ENCODE data around the gene EID1. TPM values are rescaled to one million over a fixed set of nuclear protein-coding genes. Genes with fewer than 3 reads are reported as not detected.
A peak's percentile ranks its signal among the peaks of the same experiment; 100 is the strongest.

Gene EID1
- total and polyA plus RNA-seq, 9 of the 15 experiments (the other 6 are each of a cell fraction or from before 2014, with no cell fraction given) = 46.5 to 211 (median 143) TPM

- peak; percentile 96 for TF ChIP-seq MGA (IDR thresholded peaks at IDR 0.05)
- TF ChIP-seq ZNF584 (CRISPR knock-in tag; IDR thresholded peaks at IDR 0.05; ENCODE audit: low read depth) = no peak
- no peak for TF ChIP-seq RBM34 (IDR thresholded peaks at IDR 0.05; ENCODE audit: borderline replicate concordance, insufficient read depth, low read length)
- peak; percentile 78 for TF ChIP-seq CXXC5 (CRISPR knock-in tag; IDR thresholded peaks at IDR 0.05)
- no peak for TF ChIP-seq CHD2 (IDR thresholded peaks at IDR 0.05; ENCODE audit: low read depth, low read length)
- no peak for TF ChIP-seq PTRF (tag; IDR thresholded peaks at IDR 0.05)
- TF ChIP-seq HNRNPUL1 (IDR thresholded peaks at IDR 0.05; ENCODE audit: low read length) = no peak
- TF ChIP-seq DACH1 (IDR thresholded peaks at IDR 0.05; ENCODE audit: partially characterized antibody) = peak; percentile 50
- TF ChIP-seq ZNF124 (CRISPR knock-in tag; IDR thresholded peaks at IDR 0.05) = no peak
- TF ChIP-seq BRD4 (IDR thresholded peaks at IDR 0.05) = peak; percentile 52; the same call in 1 of the 2 replicates
- TF ChIP-seq MIER1 (IDR thresholded peaks at IDR 0.05; ENCODE audit: low read depth) = no peak
- TF ChIP-seq FOXJ3 (CRISPR knock-in tag; IDR thresholded peaks at IDR 0.05) = no peak
- no peak for TF ChIP-seq ELK1 (CRISPR knock-in tag; IDR thresholded peaks at IDR 0.05)
- TF ChIP-seq MTA1 (IDR thresholded peaks at IDR 0.05; ENCODE audit: borderline replicate concordance) = peak; percentile 91
- no peak for TF ChIP-seq MCM3 (IDR thresholded peaks at IDR 0.05)
- TF ChIP-seq FIP1L1 (IDR thresholded peaks at IDR 0.05; ENCODE audit: low read depth, low read length, poor library complexity, severe bottlenecking) = no peak
- TF ChIP-seq ADNP (tag; IDR thresholded peaks at IDR 0.05) = no peak
These were observed at the start of gene EID1 (continued) for GRCh38 chr15:48877630-48878595.
